ENCODE data around the gene C10orf62. TPM values are rescaled to one million over a fixed set of nuclear protein-coding genes. Genes with fewer than 3 reads are reported as not detected.

The C10orf62 gene
- total and polyA plus RNA-seq, 2 of the 8 experiments (the other 6 are each of a cell fraction or from before 2014, with no cell fraction given): 0.05 TPM; not detected in 1

GRCh38 chr10:97563337-97563736, 26.2 kb upstream of the C10orf62 start (continued):
- TF ChIP-seq, protein P1, sequence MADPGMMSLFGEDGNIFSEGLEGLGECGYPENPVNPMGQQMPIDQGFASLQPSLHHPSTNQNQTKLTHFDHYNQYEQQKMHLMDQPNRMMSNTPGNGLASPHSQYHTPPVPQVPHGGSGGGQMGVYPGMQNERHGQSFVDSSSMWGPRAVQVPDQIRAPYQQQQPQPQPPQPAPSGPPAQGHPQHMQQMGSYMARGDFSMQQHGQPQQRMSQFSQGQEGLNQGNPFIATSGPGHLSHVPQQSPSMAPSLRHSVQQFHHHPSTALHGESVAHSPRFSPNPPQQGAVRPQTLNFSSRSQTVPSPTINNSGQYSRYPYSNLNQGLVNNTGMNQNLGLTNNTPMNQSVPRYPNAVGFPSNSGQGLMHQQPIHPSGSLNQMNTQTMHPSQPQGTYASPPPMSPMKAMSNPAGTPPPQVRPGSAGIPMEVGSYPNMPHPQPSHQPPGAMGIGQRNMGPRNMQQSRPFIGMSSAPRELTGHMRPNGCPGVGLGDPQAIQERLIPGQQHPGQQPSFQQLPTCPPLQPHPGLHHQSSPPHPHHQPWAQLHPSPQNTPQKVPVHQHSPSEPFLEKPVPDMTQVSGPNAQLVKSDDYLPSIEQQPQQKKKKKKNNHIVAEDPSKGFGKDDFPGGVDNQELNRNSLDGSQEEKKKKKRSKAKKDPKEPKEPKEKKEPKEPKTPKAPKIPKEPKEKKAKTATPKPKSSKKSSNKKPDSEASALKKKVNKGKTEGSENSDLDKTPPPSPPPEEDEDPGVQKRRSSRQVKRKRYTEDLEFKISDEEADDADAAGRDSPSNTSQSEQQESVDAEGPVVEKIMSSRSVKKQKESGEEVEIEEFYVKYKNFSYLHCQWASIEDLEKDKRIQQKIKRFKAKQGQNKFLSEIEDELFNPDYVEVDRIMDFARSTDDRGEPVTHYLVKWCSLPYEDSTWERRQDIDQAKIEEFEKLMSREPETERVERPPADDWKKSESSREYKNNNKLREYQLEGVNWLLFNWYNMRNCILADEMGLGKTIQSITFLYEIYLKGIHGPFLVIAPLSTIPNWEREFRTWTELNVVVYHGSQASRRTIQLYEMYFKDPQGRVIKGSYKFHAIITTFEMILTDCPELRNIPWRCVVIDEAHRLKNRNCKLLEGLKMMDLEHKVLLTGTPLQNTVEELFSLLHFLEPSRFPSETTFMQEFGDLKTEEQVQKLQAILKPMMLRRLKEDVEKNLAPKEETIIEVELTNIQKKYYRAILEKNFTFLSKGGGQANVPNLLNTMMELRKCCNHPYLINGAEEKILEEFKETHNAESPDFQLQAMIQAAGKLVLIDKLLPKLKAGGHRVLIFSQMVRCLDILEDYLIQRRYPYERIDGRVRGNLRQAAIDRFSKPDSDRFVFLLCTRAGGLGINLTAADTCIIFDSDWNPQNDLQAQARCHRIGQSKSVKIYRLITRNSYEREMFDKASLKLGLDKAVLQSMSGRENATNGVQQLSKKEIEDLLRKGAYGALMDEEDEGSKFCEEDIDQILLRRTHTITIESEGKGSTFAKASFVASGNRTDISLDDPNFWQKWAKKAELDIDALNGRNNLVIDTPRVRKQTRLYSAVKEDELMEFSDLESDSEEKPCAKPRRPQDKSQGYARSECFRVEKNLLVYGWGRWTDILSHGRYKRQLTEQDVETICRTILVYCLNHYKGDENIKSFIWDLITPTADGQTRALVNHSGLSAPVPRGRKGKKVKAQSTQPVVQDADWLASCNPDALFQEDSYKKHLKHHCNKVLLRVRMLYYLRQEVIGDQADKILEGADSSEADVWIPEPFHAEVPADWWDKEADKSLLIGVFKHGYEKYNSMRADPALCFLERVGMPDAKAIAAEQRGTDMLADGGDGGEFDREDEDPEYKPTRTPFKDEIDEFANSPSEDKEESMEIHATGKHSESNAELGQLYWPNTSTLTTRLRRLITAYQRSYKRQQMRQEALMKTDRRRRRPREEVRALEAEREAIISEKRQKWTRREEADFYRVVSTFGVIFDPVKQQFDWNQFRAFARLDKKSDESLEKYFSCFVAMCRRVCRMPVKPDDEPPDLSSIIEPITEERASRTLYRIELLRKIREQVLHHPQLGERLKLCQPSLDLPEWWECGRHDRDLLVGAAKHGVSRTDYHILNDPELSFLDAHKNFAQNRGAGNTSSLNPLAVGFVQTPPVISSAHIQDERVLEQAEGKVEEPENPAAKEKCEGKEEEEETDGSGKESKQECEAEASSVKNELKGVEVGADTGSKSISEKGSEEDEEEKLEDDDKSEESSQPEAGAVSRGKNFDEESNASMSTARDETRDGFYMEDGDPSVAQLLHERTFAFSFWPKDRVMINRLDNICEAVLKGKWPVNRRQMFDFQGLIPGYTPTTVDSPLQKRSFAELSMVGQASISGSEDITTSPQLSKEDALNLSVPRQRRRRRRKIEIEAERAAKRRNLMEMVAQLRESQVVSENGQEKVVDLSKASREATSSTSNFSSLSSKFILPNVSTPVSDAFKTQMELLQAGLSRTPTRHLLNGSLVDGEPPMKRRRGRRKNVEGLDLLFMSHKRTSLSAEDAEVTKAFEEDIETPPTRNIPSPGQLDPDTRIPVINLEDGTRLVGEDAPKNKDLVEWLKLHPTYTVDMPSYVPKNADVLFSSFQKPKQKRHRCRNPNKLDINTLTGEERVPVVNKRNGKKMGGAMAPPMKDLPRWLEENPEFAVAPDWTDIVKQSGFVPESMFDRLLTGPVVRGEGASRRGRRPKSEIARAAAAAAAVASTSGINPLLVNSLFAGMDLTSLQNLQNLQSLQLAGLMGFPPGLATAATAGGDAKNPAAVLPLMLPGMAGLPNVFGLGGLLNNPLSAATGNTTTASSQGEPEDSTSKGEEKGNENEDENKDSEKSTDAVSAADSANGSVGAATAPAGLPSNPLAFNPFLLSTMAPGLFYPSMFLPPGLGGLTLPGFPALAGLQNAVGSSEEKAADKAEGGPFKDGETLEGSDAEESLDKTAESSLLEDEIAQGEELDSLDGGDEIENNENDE (IDR thresholded peaks at IDR 0.05; ENCODE audit: insufficient replicate concordance, low read length): no peak
- no peak for TF ChIP-seq RAD21 (IDR thresholded peaks at IDR 0.05 in 1 of 2, conservative IDR thresholded peaks at IDR 0.05 in 1 of 2; ENCODE audit: low read depth in 2 of 2, low read length in 2 of 2)
- no peak for TF ChIP-seq NANOG (IDR thresholded peaks at IDR 0.05; ENCODE audit: insufficient read depth, low read depth, low read length, poor library complexity, severe bottlenecking)
- no peak for TF ChIP-seq RFX5 (IDR thresholded peaks at IDR 0.05; ENCODE audit: borderline replicate concordance, low read depth, low read length)
- TF ChIP-seq TAF7 (optimal IDR thresholded peaks at IDR 0.05; ENCODE audit: borderline replicate concordance, low read depth, low read length): no peak
- TF ChIP-seq CEBPB (IDR thresholded peaks at IDR 0.05; ENCODE audit: low read depth, low read length): no peak
- no peak for TF ChIP-seq EP300 (IDR thresholded peaks at IDR 0.05; ENCODE audit: borderline replicate concordance in 1 of 2, low read depth in 2 of 2, low read length in 2 of 2)
